Adipose tissue (tissue), 3 donors: ENCODE results near the gene DENND1B. TPM values are rescaled to one million over a fixed set of nuclear protein-coding genes. Genes with fewer than 3 reads are reported as not detected.
"Not testable (repeated sequence)": the region's sequence is repeated elsewhere in the genome, so short reads cannot be mapped to it uniquely, and the experiment has no call there.

Source experiments
- H3K27ac ChIP-seq: one replicate; pipeline ENCODE4 v1.5.1; 2013; ENCODE audit warnings: low read depth, low read length
- WGBS, 3 donors: extraction: QIAGEN DNeasy Blood & Tissue Kit; methylation state at CpG; one replicate each; pipeline ENCODE4 v1.1.7; 2013; 5-methylcytosine and 5-hydroxymethylcytosine counted together
- polyA plus RNA-seq, 3 donors: library from polyadenylated mRNA; stranded (reverse); fragments of 200-250 nt; gene quantifications; one replicate each; pipeline ENCODE4 v1.2.3, GENCODE V29; 2013
- donor health status: healthy with polysubstance abuse.
- donor health status: Bipolar disorder and iron deficiency.
- donor health status: healthy.

DENND1B gene
- polyA plus RNA-seq, 3 donors, result 1.3 to 3.0 (median 1.9) TPM

DNA sequence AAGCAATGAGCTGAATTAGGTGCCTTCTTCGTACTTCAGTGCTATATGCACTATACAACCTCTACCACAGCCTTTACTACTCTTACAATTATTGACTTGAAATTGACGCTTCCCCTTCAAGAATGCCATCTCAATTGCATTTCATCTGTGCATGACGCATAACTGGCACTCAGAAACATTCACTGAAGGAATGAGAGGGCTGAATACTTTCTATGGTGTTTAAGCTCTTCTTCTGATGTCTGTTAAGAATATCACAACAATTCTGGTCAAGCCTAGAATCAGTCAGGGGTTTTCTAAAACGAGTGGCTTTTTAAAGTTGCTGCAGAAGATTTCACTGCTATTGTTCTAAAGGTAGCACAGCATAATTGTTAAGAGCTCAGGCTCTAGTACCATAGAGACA, 11.5 kb downstream of the DENND1B start:
- 62 to 66% (median 64%) methylated on average over 4 of the region's 4 CpGs for WGBS, 3 donors
- H3K27ac ChIP-seq, result no peak overlapping the region

DNA sequence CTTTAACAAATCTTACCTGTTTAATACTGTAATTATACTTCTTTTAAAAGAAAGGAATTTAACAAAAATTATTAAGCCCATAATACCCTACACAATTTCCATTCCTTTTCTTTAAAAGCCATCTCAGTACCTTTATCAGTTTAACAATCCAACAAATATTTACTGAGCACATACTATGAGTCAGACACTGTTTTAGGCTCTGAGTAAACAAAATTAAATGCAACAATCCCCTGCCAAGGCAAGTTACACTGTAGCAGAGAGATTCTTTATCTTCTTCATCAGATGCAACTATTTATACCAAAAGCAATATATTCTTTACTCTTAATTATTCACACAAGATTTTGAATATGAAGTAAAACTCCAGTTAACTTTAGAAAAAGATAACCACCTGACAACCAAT, 12.0 kb downstream of the DENND1B start:
- no peak overlapping the region for H3K27ac ChIP-seq

DNA sequence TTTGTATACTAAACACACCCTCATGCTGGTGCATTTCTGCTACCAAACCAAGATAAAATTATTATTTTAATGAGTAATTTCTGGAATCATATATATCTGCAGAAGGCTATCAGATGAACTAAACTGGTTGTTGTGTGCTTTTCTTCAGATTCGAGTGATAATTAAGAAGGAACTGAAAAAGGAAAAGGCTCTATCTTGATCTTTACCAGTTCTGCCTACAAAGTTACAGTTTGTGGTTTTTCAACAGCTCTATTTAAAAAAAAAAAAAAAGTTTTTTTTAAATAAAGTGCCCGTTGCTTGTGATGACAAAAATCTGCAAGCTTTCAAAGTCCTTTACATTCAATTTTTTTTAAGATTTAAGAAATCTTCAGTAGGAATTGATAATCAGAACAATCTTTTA, 13.6 kb downstream of the DENND1B start:
- H3K27ac ChIP-seq, result no peak overlapping the region
- 43 to 77% (median 51%) methylated on average over 2 of the region's 2 CpGs for WGBS, 3 donors

DNA sequence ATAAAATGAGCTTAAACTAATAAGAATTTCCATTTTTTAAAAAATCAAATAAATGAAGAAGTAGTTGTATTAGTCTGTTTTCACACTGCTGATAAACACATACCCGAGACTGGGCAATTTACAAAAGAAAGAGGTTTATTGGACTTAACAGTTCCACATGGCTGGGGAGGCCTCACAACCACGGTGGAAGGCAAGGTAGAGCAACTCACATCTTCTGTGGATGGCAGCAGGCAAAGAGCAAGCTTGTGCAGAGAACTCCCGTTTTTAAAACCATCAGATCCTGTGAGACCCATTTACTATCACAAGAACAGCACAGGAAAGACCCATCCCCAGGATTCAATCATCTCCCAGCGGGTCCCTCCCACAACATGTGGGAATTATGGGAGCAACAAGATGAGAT, 19.7 kb downstream of the DENND1B start:
- 79 to 88% (median 80%) methylated on average over 4 of the region's 4 CpGs for WGBS, 3 donors

DNA sequence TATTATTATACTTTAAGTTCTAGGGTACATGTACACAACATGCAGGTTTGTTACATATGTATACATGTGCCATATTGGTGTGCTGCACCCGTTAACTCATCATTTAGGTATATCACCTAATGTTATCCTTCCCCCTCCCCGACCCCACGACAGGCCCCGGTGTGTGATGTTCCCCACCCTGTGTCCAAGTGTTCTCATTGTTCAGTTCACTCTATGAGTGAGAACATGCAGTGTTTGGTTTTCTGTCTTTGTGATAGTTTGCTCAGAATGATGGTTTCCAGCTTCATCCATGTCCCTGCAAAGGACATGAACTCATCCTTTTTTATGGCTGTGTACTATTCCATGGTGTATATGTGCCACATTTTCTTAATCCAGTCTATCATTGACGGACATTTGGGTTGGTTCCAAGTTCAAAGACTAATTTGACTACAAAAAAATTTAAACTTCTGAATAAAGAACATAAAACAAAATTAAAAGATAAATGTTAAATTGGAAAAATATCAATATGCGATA, 22.6 kb downstream of the DENND1B start:
- H3K27ac ChIP-seq, result not testable (repeated sequence)
- 97 to 98% (median 98%) methylated on average over 6 of the region's 6 CpGs for WGBS, 3 donors

More for the DNA sequence above, 19.7 kb downstream of the DENND1B start:
- not testable (repeated sequence) for H3K27ac ChIP-seq

DNA sequence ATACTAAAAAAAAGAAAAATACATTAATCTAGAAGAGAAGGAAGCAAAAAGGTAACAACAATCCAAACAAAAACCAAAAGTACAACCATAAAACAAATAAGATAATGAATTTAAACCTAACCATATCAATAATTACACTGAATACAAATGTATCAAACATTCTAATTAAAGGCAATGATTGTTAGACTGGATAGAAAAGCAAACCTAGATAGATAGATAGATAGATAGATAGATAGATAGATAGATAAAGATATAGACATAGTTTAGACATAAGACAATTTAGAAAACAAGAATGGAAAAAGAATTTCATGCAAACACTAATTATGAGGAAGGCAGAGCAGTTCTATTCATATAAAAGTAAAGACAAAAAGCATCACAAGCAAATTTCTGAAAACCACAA, 24.9 kb downstream of the DENND1B start:
- no peak overlapping the region for H3K27ac ChIP-seq

DNA sequence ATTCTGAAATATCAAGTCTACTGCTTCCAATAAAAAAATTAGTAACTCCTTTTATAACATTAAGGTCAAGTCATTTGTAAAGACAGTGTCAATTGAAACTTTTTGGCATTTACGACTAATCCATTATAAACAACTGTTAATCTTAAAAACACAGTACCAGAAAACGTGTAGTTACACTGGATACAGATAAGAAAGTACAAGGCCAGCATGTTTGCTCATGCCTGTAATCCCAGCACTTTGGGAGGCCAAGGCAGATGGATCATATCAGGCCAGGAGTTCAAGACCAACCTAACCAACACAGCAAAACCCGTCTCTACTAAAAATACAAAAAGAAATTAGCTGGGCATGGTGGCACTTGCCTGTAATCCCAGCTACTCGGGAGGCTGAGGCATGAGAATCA, 29.4 kb downstream of the DENND1B start:
- H3K27ac ChIP-seq, result no peak overlapping the region
- 53 to 90% (median 84%) methylated on average over 4 of the region's 4 CpGs for WGBS, 3 donors

DNA sequence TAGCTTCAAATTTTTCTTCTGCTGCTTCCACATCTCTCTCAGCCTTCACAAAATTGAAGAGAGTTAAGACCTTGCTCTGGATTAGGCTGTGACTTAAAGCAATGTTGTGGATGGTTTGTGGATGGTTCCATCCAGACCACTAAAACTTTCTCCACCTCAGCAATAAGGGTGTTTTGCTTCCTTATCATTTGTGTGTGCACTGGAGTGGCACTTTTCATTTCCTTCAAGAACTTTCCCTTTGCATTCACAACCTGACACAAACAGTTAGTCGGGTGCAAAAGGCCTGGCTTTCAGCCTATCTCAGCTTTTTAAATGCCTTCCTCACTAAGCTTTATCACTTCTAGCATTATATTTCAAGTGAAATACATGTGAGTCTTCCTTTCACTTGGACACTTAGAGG, 30.3 kb downstream of the DENND1B start:
- 44 to 87% (median 83%) methylated on average over 1 of the region's 1 CpG for WGBS, 3 donors
- H3K27ac ChIP-seq, result no peak overlapping the region

DNA sequence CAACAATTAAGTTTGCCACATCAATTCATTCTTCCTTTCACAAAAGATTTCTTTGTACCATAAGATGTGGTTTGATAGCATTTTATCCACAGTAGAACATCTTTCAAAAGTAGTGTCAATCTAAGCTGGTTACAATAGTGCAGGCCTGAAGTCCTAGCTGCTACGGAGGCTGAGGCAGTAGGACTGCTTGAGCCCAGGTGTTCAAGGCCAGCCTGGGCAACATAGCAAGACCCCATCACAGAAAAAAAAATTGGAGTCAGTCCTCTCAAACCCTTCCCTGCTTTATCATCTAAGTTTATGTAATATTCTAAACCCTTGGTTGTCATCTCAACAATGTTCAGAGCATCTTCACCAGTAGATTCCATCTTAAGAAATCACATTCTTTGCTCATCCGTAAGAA, 31.7 kb downstream of the DENND1B start:
- 93 to 100% (median 93%) methylated on average over 2 of the region's 2 CpGs for WGBS, 3 donors
- no peak overlapping the region for H3K27ac ChIP-seq

DNA sequence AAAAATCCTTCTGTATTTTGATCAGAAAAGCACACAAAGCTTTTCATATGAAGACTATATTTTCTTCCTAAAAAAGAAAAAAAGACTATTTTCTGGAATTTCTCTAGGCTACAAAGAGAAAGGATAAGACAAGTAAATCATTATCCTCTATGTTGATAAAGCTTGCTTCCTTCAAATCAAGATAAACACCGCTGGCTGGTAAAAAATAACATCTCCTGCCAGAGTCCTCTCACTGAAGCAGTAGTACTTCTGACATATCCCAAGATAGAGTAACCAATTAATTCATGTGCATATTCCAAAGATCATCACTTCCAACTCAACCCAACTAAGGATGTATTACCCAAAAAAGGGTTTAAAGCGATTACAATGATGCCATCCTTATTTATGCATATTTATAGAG, 34.3 kb downstream of the DENND1B start:
- no peak overlapping the region for H3K27ac ChIP-seq
- WGBS, 3 donors, result 58 to 92% (median 86%) methylated on average over 2 of the region's 2 CpGs

DNA sequence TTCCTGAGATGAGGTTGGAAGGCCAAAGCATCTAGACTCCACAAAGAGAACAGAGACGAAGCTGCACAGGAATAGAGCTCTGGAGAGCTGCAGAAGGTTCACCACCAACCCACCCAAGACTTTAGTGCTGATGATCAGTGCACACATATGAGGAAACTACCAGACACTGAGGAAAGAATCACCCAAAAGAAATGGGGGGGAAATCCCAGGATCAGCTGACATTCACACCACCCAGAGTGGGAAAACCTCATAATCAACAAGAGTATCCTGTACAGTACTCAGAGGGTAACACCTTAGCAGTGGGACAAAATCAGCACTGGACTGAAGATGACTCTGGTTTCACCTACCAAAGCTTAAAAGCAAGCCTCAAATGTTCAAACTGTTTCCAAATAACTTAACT, 36.4 kb downstream of the DENND1B start:
- H3K27ac ChIP-seq, result no peak overlapping the region
- 0 to 43% (median 43%) methylated on average over 1 of the region's 1 CpG for WGBS, 3 donors

DNA sequence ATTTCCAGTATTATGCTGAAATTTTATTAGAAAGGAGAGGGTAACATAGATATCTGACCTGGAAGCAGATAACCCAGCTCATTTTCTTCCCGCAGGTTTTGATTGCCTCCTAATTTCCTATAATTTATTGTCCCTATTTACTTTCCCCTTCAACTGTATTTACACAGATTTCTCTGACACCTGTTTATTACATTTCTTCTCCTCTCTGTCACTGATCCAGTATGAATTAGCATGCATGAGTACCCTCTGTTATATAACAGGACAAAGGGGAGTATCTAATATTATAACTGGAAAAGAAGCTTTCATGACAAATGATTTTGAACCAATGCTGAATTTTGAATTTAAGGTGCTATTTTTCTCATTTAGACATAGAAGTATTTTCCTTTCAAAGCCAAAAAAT, 37.4 kb downstream of the DENND1B start:
- 24 to 58% (median 46%) methylated on average over 1 of the region's 1 CpG for WGBS, 3 donors
- no peak overlapping the region for H3K27ac ChIP-seq

DNA sequence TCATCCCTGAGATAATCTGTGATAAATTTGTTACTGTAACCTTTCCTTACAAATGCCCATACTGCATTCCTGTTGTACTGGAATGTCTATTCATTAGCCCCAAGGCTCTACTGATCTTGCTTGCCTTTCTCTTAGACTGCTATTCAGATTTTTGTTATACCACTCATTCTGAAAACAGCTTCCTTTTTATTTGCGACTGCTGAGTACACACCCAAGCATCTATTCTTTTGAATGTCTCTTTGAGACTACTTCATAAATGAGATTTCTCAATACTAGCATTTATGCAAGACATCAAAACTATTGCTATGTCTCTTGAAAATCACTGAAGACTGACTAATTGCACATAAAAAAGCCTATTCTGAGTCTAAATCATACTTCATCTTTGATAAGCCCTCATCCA, 38.6 kb downstream of the DENND1B start:
- WGBS, 3 donors, result 32 to 79% (median 66%) methylated on average over 1 of the region's 1 CpG
- no peak overlapping the region for H3K27ac ChIP-seq

DNA sequence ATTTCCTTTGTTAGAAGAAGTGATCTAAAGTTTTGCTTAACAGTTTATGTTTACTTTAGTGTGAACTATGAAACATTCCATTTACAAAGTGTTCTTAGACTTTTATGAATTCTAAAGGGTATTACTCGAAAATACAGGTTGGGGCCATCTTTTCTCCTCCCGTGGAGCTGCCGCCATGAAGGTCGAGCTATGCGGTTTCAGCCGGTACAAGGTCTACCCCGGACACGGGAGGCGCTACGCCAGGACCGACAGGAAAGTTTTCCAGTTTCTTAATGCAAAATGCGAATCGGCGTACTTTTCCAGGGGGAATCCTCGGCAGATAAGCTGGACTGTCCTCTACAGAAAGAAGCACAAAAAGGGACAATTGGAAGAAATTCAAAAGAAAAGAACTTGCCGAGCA, 39.8 kb downstream of the DENND1B start:
- H3K27ac ChIP-seq, result no peak overlapping the region
- 96 to 98% (median 97%) methylated on average over 16 of the region's 16 CpGs for WGBS, 3 donors

DNA sequence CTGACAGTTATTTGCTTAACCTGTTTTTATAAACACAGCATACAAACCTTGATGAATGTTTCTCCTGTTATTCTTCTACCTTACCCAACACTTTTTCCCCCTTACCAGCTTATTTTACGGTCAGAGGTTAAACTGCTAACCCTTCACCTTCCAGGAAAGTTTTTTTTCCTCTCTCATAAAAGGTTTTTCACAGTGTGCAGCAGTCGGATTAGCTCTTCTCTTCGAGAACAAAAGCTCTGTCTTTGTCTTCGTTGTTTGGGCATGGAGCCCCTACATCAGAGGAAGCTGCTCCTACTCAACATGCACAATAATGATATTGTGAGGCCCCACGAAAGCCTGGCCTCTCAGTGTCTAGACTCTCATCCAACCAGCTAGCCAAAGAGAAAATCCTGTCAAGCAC, 42.0 kb downstream of the DENND1B start:
- no peak overlapping the region for H3K27ac ChIP-seq
- 74 to 78% (median 75%) methylated on average over 5 of the region's 5 CpGs for WGBS, 3 donors

DNA sequence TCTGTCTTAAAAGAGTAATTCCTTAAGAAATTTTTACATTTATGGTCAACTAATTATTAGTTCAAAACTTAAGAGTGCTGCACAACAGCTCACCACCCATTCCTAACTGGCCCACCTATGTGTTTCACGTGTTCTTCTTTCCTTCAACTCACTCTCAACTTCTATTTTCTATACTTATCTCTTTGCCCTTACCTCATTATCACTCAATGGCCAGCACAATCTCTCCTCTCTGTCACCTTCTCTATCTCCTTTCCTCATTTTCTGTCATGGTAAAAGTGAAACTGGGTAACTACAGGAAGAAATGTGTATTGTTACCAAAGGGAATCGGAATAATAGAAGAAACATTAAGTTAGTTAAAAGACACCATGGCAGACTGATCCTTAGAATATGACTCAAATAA, 43.1 kb downstream of the DENND1B start:
- no peak overlapping the region for H3K27ac ChIP-seq
- 91 to 97% (median 95%) methylated on average over 2 of the region's 2 CpGs for WGBS, 3 donors

DNA sequence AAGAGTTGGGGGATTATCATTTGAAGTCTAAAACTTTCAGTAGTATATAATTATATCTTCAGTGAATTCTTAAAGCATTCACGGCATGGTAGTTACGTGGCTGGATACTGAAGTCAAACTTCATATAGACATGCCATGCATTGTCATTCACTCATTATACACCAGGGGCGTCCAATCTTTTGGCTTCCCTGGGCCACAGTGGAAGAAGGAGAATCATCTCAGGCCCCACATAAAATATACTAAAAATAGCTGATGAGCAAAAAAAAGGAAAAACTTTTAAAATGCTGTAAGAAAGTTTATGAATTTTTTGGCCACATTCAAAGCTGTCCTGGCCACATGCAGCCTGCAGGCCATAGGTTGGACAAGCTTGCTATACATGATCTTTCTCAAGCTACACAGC, 43.8 kb downstream of the DENND1B start:
- WGBS, 3 donors, result 95 to 98% (median 96%) methylated on average over 3 of the region's 3 CpGs
- no peak overlapping the region for H3K27ac ChIP-seq

DNA sequence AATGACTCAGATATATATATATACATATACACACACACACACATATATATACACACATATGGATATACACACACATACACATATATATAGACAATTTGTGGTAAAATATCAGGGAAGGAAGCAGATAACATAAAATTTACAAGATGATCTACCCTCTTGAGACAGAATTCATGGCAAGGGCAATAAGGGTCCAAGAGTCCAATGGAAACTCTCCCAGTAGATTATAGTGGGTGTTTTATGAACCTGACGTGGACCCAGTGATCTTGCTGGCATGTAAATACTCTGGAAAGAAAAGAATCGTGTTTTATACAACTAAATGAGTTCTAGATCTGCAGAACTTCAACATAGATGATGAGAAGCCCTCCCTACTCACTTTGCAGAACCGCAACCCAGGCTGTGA, 49.3 kb downstream of the DENND1B start:
- H3K27ac ChIP-seq, result no peak overlapping the region
- 88 to 96% (median 89%) methylated on average over 3 of the region's 3 CpGs for WGBS, 3 donors

DNA sequence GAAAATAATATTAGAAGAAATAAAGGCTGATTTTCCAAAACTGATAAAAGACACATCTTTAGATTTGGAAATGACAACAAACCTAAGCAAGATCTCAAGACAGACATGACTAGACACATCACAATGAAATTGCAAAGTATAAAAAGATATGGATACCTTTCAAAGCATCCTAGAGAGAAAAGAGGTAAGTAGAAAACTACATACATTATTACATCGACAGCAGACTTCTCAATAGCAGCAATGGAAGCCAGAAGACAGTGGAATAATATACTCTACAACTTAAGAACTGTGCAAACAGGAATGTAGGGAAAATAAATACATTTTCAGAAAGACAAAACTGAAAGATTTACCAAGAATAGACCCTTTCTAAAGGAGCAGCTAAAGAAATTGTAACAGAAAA, 50.2 kb downstream of the DENND1B start:
- H3K27ac ChIP-seq, result no peak overlapping the region
- WGBS, 3 donors, result 91 to 97% (median 96%) methylated on average over 1 of the region's 1 CpG

DNA sequence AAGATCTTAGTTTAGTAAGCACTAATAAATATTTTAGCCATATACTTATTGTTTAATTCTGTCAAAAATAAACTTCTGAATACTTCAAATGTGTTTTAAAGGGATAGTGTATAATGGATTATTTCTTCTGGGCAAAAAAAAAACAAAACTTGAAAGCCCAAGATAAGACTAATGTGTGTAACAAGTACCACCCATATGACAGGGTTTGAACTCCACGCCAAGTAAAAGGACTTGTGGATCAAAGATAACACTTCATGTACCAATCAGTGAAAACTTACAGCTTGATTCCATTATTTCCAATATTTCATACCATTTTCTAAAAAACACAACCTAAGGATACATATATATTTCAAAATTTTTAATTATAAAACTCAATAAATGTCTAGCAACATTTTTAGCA, 59.5 kb downstream of the DENND1B start:
- no peak overlapping the region for H3K27ac ChIP-seq
- WGBS, 3 donors, result 0% methylated on average over 1 of the region's 1 CpG

DNA sequence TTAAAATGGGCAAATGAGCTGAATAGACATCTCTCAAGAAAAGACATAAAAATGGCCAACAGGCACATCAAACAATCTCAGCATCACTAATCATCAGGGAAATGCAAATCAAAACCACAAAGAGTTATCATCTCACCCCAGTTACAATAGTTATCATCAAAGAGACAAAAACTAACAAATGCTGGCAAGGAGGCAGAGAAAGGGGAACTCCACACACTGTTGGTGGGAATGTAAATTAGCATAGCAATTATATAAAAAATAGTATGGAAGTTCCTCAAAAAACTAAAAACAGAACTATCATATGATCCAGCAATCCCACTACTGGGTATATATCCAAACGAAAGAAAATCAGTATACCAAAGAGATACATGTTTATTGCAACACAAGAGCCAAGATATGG, 68.7 kb downstream of the DENND1B start:
- no peak overlapping the region for H3K27ac ChIP-seq
- 63 to 86% (median 76%) methylated on average over 1 of the region's 1 CpG for WGBS, 3 donors
